Neural cell (in vitro differentiated cells): ENCODE measurements around the gene SLC2A6. TPM values are rescaled to one million over a fixed set of nuclear protein-coding genes. Genes with fewer than 3 reads are reported as not detected.

ENCODE experiments used
- H2AFZ ChIP-seq: fragments of 200-600, 300-800 bp; sonication (generic), shearing (Covaris generic); 2 replicates; pipeline ENCODE4 v1.6.0; 2014; ENCODE audit warnings: low read depth, mild to moderate bottlenecking, antibody characterized with exemption, low read length, moderate library complexity
- H3F3A ChIP-seq: fragments of 200-600 bp; shearing (Covaris generic); 2 replicates; pipeline ENCODE4 v1.6.1; 2016; ENCODE audit warnings: mild to moderate bottlenecking, moderate library complexity, mixed read lengths, antibody characterized with exemption, low read length; ENCODE audit not compliant: insufficient read depth, poor library complexity, severe bottlenecking
- H3K27ac ChIP-seq: fragments of 200-600, 300-800 bp; sonication (generic), shearing (Covaris generic); 2 replicates; pipeline ENCODE4 v1.5.1; 2014; ENCODE audit warnings: mild to moderate bottlenecking, low read length, moderate library complexity
- H3K27me3 ChIP-seq: fragments of 300-800, 200-600 bp; sonication (generic), shearing (Covaris generic); 2 replicates; pipeline ENCODE4 v1.6.0; 2014; ENCODE audit warnings: mild to moderate bottlenecking, low read depth, low read length, moderate library complexity; ENCODE audit not compliant: insufficient read depth
- H3K36me3 ChIP-seq: fragments of 300-800, 200-600 bp; sonication (generic), shearing (Covaris generic); 2 replicates; pipeline ENCODE4 v1.5.1; 2014; ENCODE audit warnings: mild to moderate bottlenecking, antibody characterized with exemption, low read length, moderate library complexity; ENCODE audit not compliant: insufficient read depth
- H3K4me2 ChIP-seq: fragments of 300-800, 200-600 bp; sonication (generic), shearing (Covaris generic); 2 replicates; pipeline ENCODE4 v1.6.0; 2014; ENCODE audit warnings: mild to moderate bottlenecking, low read length
- H3K4me3 ChIP-seq: fragments of 300-800, 200-600 bp; sonication (generic), shearing (Covaris generic); 2 replicates; pipeline ENCODE4 v1.5.1; 2014; ENCODE audit warnings: mild to moderate bottlenecking, low read length, moderate library complexity
- H3K79me2 ChIP-seq: fragments of 200-600 bp; shearing (Covaris generic); replicated peaks from 2 replicates; pipeline ENCODE4 v1.6.0; 2014; ENCODE audit warnings: mild to moderate bottlenecking, low read length, moderate library complexity; ENCODE audit not compliant: insufficient read depth
- H3K9ac ChIP-seq: fragments of 300-800, 200-600 bp; sonication (generic), shearing (Covaris generic); 2 replicates; pipeline ENCODE4 v1.6.1; 2016; ENCODE audit warnings: mild to moderate bottlenecking, low read length, mixed read lengths
- H3K9me2 ChIP-seq: fragments of 200-600 bp; shearing (Covaris generic); 2 replicates; pipeline ENCODE4 v1.6.1; 2016; ENCODE audit warnings: mild to moderate bottlenecking, low read length, mixed read lengths; ENCODE audit not compliant: insufficient read depth
- H3K9me3 ChIP-seq: fragments of 200-600, 300-800 bp; sonication (generic), shearing (Covaris generic); 2 replicates; pipeline ENCODE4 v1.6.1; 2016; ENCODE audit warnings: mild to moderate bottlenecking, mixed run types, low read length, moderate library complexity, mixed read lengths
- H4K20me1 ChIP-seq: fragments of 200-600 bp; shearing (Covaris generic); 2 replicates; pipeline ENCODE4 v1.6.1; 2016; ENCODE audit warnings: mild to moderate bottlenecking, mixed run types; ENCODE audit not compliant: insufficient read depth
- EP300 ChIP-seq: fragments of 450-650 bp; conservative IDR thresholded peaks from 2 replicates; pipeline ENCODE4 v1.6.1; 2014; ENCODE audit warnings: antibody characterized with exemption, mild to moderate bottlenecking, moderate library complexity; ENCODE audit not compliant: poor library complexity, severe bottlenecking
- EZH2 ChIP-seq: fragments of 200-600, 300-800 bp; shearing (Covaris generic), sonication (generic); IDR thresholded peaks from 2 replicates; pipeline ENCODE4 v1.6.1; 2014; ENCODE audit warnings: antibody characterized with exemption, low read length, borderline replicate concordance, mild to moderate bottlenecking; ENCODE audit not compliant: insufficient read depth, poor library complexity, severe bottlenecking
- MXI1 ChIP-seq: fragments of 450-650 bp; conservative IDR thresholded peaks from 2 replicates; pipeline ENCODE4 v1.6.1; 2014; ENCODE audit warnings: antibody characterized with exemption, mild to moderate bottlenecking; ENCODE audit not compliant: poor library complexity, severe bottlenecking
- POLR2AphosphoS5 ChIP-seq: IDR thresholded peaks from 2 replicates; pipeline ENCODE4 v1.6.1; 2012
- RAD21 ChIP-seq: fragments of 450-650 bp; conservative IDR thresholded peaks from 2 replicates; pipeline ENCODE4 v1.6.1; 2014; ENCODE audit warnings: antibody characterized with exemption, mild to moderate bottlenecking, moderate library complexity
- SMC3 ChIP-seq: fragments of 450-650 bp; conservative IDR thresholded peaks from 2 replicates; pipeline ENCODE4 v1.6.1; 2014; ENCODE audit warnings: antibody characterized with exemption, mild to moderate bottlenecking, moderate library complexity; ENCODE audit not compliant: poor library complexity
- TAF1 ChIP-seq: IDR thresholded peaks from 2 replicates; pipeline ENCODE4 v1.6.1; 2012; ENCODE audit warnings: low read depth
- polyA plus RNA-seq: library from polyadenylated mRNA; depleted of rRNA; stranded (reverse); fragments of >200 nt; gene quantifications from 2 replicates; pipeline ENCODE4 v1.2.3, GENCODE V29; 2014
- TF ChIP-seq, protein P1 (sequence below): fragments of 450-650 bp; IDR thresholded peaks from 2 replicates; pipeline ENCODE4 v1.5.1; 2014; ENCODE audit warnings: antibody characterized with exemption, mild to moderate bottlenecking, moderate library complexity; ENCODE audit not compliant: poor library complexity, severe bottlenecking
- TF ChIP-seq, protein P2 (sequence below): IDR thresholded peaks from 2 replicates; pipeline ENCODE4 v1.6.1; 2012; ENCODE audit warnings: borderline replicate concordance

SLC2A6 gene
- polyA plus RNA-seq, 1 donor from 2014 or later = 11.5 TPM

DNA sequence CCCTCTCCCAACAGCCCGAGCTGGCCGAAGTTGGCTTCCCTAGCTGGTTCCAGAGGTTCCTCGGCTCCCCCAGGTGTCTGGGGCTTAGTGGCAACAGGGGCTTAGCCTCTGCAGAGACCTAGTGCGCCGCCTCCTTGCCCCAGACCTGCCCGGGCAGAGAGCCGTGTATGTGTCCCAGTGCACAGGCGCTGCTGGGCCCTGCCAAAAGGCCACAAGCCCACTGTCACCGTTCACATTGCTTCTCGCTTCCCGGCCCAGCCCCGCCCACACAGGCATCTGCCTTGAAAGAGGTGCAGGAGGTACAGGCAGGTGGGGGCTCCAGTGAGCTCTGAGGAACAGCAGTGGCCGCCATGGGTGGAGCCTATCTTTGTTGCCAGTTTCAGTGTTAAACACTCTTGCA lies 21.7 kb downstream of the SLC2A6 start:
- TF ChIP-seq EZH2 (no peak), EP300 (no peak), SMC3 (no peak), TAF1 (no peak), RAD21 (no peak), POLR2AphosphoS5 (no peak), MXI1 (no peak)
- TF ChIP-seq, protein P1, sequence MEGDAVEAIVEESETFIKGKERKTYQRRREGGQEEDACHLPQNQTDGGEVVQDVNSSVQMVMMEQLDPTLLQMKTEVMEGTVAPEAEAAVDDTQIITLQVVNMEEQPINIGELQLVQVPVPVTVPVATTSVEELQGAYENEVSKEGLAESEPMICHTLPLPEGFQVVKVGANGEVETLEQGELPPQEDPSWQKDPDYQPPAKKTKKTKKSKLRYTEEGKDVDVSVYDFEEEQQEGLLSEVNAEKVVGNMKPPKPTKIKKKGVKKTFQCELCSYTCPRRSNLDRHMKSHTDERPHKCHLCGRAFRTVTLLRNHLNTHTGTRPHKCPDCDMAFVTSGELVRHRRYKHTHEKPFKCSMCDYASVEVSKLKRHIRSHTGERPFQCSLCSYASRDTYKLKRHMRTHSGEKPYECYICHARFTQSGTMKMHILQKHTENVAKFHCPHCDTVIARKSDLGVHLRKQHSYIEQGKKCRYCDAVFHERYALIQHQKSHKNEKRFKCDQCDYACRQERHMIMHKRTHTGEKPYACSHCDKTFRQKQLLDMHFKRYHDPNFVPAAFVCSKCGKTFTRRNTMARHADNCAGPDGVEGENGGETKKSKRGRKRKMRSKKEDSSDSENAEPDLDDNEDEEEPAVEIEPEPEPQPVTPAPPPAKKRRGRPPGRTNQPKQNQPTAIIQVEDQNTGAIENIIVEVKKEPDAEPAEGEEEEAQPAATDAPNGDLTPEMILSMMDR = no peak
- TF ChIP-seq, protein P2, sequence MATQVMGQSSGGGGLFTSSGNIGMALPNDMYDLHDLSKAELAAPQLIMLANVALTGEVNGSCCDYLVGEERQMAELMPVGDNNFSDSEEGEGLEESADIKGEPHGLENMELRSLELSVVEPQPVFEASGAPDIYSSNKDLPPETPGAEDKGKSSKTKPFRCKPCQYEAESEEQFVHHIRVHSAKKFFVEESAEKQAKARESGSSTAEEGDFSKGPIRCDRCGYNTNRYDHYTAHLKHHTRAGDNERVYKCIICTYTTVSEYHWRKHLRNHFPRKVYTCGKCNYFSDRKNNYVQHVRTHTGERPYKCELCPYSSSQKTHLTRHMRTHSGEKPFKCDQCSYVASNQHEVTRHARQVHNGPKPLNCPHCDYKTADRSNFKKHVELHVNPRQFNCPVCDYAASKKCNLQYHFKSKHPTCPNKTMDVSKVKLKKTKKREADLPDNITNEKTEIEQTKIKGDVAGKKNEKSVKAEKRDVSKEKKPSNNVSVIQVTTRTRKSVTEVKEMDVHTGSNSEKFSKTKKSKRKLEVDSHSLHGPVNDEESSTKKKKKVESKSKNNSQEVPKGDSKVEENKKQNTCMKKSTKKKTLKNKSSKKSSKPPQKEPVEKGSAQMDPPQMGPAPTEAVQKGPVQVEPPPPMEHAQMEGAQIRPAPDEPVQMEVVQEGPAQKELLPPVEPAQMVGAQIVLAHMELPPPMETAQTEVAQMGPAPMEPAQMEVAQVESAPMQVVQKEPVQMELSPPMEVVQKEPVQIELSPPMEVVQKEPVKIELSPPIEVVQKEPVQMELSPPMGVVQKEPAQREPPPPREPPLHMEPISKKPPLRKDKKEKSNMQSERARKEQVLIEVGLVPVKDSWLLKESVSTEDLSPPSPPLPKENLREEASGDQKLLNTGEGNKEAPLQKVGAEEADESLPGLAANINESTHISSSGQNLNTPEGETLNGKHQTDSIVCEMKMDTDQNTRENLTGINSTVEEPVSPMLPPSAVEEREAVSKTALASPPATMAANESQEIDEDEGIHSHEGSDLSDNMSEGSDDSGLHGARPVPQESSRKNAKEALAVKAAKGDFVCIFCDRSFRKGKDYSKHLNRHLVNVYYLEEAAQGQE = no peak
- H3K27me3 ChIP-seq = no peaks in the 10 kb centered on the region
- no peaks in the 10 kb centered on the region for H3F3A ChIP-seq
- no peak overlapping the region for H3K4me3 ChIP-seq
- H3K4me2 ChIP-seq = no peak overlapping the region
- no peaks in the 10 kb centered on the region for H3K9me2 ChIP-seq
- peaks cover 18% of the 10 kb centered on the region for H3K79me2 ChIP-seq
- no peak overlapping the region for H2AFZ ChIP-seq
- no peaks in the 10 kb centered on the region for H4K20me1 ChIP-seq
- H3K9ac ChIP-seq = no peak overlapping the region
- no peaks in the 10 kb centered on the region for H3K9me3 ChIP-seq
- no peak overlapping the region for H3K27ac ChIP-seq
- no peaks in the 10 kb centered on the region for H3K36me3 ChIP-seq

DNA sequence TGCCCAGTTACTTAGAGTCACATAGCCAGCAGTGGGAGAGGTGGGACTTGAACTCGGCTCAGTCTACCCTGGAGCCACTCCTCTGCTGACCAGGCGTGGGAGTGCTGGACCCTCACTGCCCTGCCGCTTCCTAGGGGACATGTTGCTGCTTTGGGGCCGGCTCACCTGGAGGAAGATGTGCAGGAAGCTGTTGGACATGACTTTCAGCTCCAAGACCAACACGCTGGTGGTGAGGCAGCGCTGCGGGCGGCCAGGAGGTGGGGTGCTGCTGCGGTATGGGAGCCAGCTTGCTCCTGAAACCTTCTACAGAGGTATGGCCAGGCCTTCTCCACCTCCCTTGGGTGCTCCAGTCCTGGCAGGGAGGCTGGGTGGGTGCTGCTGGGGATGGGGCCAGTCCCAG lies 22.5 kb downstream of the SLC2A6 start:
- peaks cover 10% of the 10 kb centered on the region for H3K79me2 ChIP-seq
- no peaks in the 10 kb centered on the region for H4K20me1 ChIP-seq
- H3K9me3 ChIP-seq = no peaks in the 10 kb centered on the region
- H3K4me2 ChIP-seq = no peak overlapping the region
- H3F3A ChIP-seq = no peaks in the 10 kb centered on the region
- TF ChIP-seq POLR2AphosphoS5 = no peak
- TF ChIP-seq SMC3 = no peak
- TF ChIP-seq MXI1 = no peak
- TF ChIP-seq, protein P1 = no peak
- TF ChIP-seq EZH2 = no peak
- TF ChIP-seq RAD21 = no peak
- no peak for TF ChIP-seq EP300
- TF ChIP-seq, protein P2 = no peak
- no peak for TF ChIP-seq TAF1
- H3K36me3 ChIP-seq = no peaks in the 10 kb centered on the region
- H3K4me3 ChIP-seq = no peak overlapping the region
- no peak overlapping the region for H2AFZ ChIP-seq
- H3K9ac ChIP-seq = no peak overlapping the region
- H3K27me3 ChIP-seq = no peaks in the 10 kb centered on the region
- no peak overlapping the region for H3K27ac ChIP-seq
- H3K9me2 ChIP-seq = no peaks in the 10 kb centered on the region
